HG03565 (cell line): ENCODE measurements around the gene PLXNB2.

Experiments
- ATAC-seq: cut with Tn5 transposase; IDR thresholded peaks from one replicate; pipeline ENCODE4 v1.9.1; 2021; ENCODE audit warnings: mild to moderate bottlenecking, moderate library complexity; ENCODE audit not compliant: unreplicated experiment

Gene PLXNB2

GRCh38 chr22:50236731-50237409, 70.6 kb downstream of the PLXNB2 start:
- no peak for ATAC-seq

GRCh38 chr22:50233223-50233622, 74.2 kb downstream of the PLXNB2 start:
- no peak for ATAC-seq

- no peak for ATAC-seq
These were observed 74.8 kb downstream of the PLXNB2 start for GRCh38 chr22:50232481-50233151.

- ATAC-seq, result no peak
These were observed 78.1 kb downstream of the PLXNB2 start for GRCh38 chr22:50229370-50229769.

- ATAC-seq, result no peak
These were observed 79.1 kb downstream of the PLXNB2 start for GRCh38 chr22:50228366-50228765.

GRCh38 chr22:50227579-50228215, 79.7 kb downstream of the PLXNB2 start:
- ATAC-seq, result no peak

GRCh38 chr22:50226875-50227165, 80.6 kb downstream of the PLXNB2 start:
- ATAC-seq, result no peak

- no peak for ATAC-seq
These were observed 81.2 kb downstream of the PLXNB2 start for GRCh38 chr22:50226063-50226874.

GRCh38 chr22:50225200-50225969, 82.1 kb downstream of the PLXNB2 start:
- ATAC-seq, result no peak
